Measurements from ENCODE around the gene FXYD5. TPM values are rescaled to one million over a fixed set of nuclear protein-coding genes. Genes with fewer than 3 reads are reported as not detected.

FXYD5 gene
- total RNA-seq (2022; extraction: Qiagen RNA extraction; ENCODE audit: low read depth), result 193 to 218 TPM (median 210 TPM) in 5 replicates

GRCh38 chr19:35154525-35155406 lies at the start of gene FXYD5:
FXYD5 (plus strand) TSS chr19:35154735; CDS start chr19:35155551, 816 bp downstream.

GRCh38 chr19:35115177-35115951 lies 39.2 kb upstream of the FXYD5 start, which contains the start of gene FXYD3:
FXYD3 (plus strand) TSS chr19:35115823; CDS start chr19:35119377, 3,554 bp downstream.

GRCh38 chr19:35134601-35135242 lies 19.8 kb upstream of the FXYD5 start, which contains the start of gene LGI4:
LGI4 (minus strand) TSS chr19:35135059; CDS start chr19:35134680, 379 bp downstream.

GRCh38 chr19:35138305-35138892 lies 16.1 kb upstream of the FXYD5 start, which contains the start of gene FXYD1:
FXYD1 (plus strand) TSS chr19:35138824; CDS start chr19:35140080, 1,256 bp downstream.

GRCh38 chr19:35143231-35143715 lies 11.3 kb upstream of the FXYD5 start, which contains the start of gene FXYD7:
FXYD7 (plus strand) TSS chr19:35143255; CDS start chr19:35143334, 79 bp downstream.

Other genes with a start within 250 kb of the FXYD5 start
- 5.0 to 7.2 TPM (median 5.4 TPM) in 5 replicates for gene ZNF30, start 227.8 kb upstream of the FXYD5 start, total RNA-seq (2022; extraction: Qiagen RNA extraction; ENCODE audit: low read depth)
- gene ZNF792, start 190.5 kb upstream of the FXYD5 start, total RNA-seq (2022; extraction: Qiagen RNA extraction; ENCODE audit: low read depth), result 1.3 to 2.2 TPM (median 2.1 TPM) in 5 replicates
- 127 to 167 TPM (median 165 TPM) in 5 replicates for gene GRAMD1A, start 154.4 kb upstream of the FXYD5 start, total RNA-seq (2022; extraction: Qiagen RNA extraction; ENCODE audit: low read depth)
- 15.3 to 20.9 TPM (median 20.5 TPM) in 5 replicates for gene SCN1B, start 124.3 kb upstream of the FXYD5 start, total RNA-seq (2022; extraction: Qiagen RNA extraction; ENCODE audit: low read depth)
- gene HPN, start 113.0 kb upstream of the FXYD5 start, total RNA-seq (2022; extraction: Qiagen RNA extraction; ENCODE audit: low read depth), result 0.15 to 0.23 TPM in 2 of 5 replicates, not detected in the others
- 0.39 to 0.46 TPM (median 0.42 TPM) in 3 of 5 replicates, not detected in the others for gene FXYD3, start 38.9 kb upstream of the FXYD5 start, total RNA-seq (2022; extraction: Qiagen RNA extraction; ENCODE audit: low read depth)
- gene LGI4, start 19.7 kb upstream of the FXYD5 start, total RNA-seq (2022; extraction: Qiagen RNA extraction; ENCODE audit: low read depth), result 0.13 to 0.30 TPM (median 0.21 TPM) in 4 of 5 replicates, not detected in the other
- gene FXYD1, start 15.9 kb upstream of the FXYD5 start, total RNA-seq (2022; extraction: Qiagen RNA extraction; ENCODE audit: low read depth), result 0.39 to 0.57 TPM in 2 of 5 replicates, not detected in the others
- gene FXYD7, start 11.5 kb upstream of the FXYD5 start, total RNA-seq (2022; extraction: Qiagen RNA extraction; ENCODE audit: low read depth), result 0.31 to 0.40 TPM in 2 of 5 replicates, not detected in the others
- gene FAM187B, start 74.0 kb downstream of the FXYD5 start, total RNA-seq (2022; extraction: Qiagen RNA extraction; ENCODE audit: low read depth), result not detected in 5 replicates
- 8.0 to 13.1 TPM (median 9.4 TPM) in 5 replicates for gene LSR, start 94.3 kb downstream of the FXYD5 start, total RNA-seq (2022; extraction: Qiagen RNA extraction; ENCODE audit: low read depth)
- 113 to 154 TPM (median 150 TPM) in 5 replicates for gene USF2, start 114.2 kb downstream of the FXYD5 start, total RNA-seq (2022; extraction: Qiagen RNA extraction; ENCODE audit: low read depth)
- 0.22 to 0.31 TPM in 2 of 5 replicates, not detected in the others for gene HAMP, start 127.8 kb downstream of the FXYD5 start, total RNA-seq (2022; extraction: Qiagen RNA extraction; ENCODE audit: low read depth)
- not detected in 5 replicates for gene MAG, start 137.4 kb downstream of the FXYD5 start, total RNA-seq (2022; extraction: Qiagen RNA extraction; ENCODE audit: low read depth)
- 0.95 to 1.4 TPM (median 1.0 TPM) in 5 replicates for gene CD22, start 174.5 kb downstream of the FXYD5 start, total RNA-seq (2022; extraction: Qiagen RNA extraction; ENCODE audit: low read depth)
- gene FFAR1, start 193.2 kb downstream of the FXYD5 start, total RNA-seq (2022; extraction: Qiagen RNA extraction; ENCODE audit: low read depth), result not detected in 5 replicates
- gene FFAR3, start 203.7 kb downstream of the FXYD5 start, total RNA-seq (2022; extraction: Qiagen RNA extraction; ENCODE audit: low read depth), result 0.07 to 0.21 TPM in 2 of 5 replicates, not detected in the others
- gene GPR42, start 216.3 kb downstream of the FXYD5 start, total RNA-seq (2022; extraction: Qiagen RNA extraction; ENCODE audit: low read depth), result not detected in 5 replicates